GM21528 (cell line): ENCODE results near the gene POP5.

Experiments used
- ATAC-seq: cut with Tn5 transposase; IDR thresholded peaks from one replicate; pipeline ENCODE4 v1.9.1; 2021; ENCODE audit warnings: mild to moderate bottlenecking, moderate library complexity; ENCODE audit not compliant: unreplicated experiment, low FRiP score

Gene POP5

GRCh38 chr12:120590741-120591407, 9.7 kb upstream of the POP5 start:
- ATAC-seq = no peak

- ATAC-seq = no peak
Observed at GRCh38 chr12:120588948-120589930, 8.0 kb upstream of the POP5 start.

DNA sequence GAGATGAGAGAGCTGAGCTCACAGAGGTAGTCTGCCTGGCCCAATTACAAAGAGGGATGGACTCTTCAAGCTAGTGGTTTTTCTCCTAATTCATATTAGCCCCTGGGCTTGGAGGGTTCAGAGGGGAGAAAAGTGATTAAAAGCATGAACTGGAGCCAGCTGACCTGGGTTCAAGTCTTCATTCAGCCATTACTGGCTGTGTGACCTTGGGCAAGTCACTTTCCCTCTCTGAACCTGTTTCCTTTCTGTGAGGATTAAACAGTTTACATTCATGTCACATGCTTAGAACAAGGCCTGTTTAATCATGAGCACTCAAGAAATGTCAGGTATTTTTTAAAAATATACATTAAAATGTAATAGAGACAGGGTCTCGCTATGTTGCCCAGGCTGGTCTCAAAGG, 7.2 kb upstream of the POP5 start:
- ATAC-seq = no peak

DNA sequence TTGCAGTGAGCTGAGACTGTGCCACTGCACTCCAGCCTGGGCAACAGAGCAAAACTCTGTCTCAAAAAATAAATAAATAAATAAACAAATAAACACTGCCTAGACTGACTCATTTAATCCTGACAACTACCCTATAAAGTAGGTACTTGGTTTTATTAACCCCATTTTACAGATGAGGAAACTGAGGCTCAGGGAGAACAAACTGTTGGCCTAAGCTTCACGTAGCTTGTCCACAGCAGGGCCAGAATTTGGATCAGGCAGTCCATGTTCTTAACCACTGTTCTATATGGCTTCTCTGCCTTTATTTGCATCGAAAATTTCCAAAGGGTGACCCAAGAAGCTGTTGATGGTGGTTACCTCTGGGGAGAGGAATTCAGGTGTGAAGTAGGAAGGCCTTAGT, 5.7 kb upstream of the POP5 start:
- no peak for ATAC-seq

- ATAC-seq = no peak
Observed at GRCh38 chr12:120586206-120586605, 5.0 kb upstream of the POP5 start.

GRCh38 chr12:120584343-120585149, 3.3 kb upstream of the POP5 start:
- no peak for ATAC-seq

GRCh38 chr12:120583478-120584030, 2.4 kb upstream of the POP5 start:
- ATAC-seq = no peak

GRCh38 chr12:120581998-120582397, 796 bp upstream of the POP5 start:
- ATAC-seq = no peak

DNA sequence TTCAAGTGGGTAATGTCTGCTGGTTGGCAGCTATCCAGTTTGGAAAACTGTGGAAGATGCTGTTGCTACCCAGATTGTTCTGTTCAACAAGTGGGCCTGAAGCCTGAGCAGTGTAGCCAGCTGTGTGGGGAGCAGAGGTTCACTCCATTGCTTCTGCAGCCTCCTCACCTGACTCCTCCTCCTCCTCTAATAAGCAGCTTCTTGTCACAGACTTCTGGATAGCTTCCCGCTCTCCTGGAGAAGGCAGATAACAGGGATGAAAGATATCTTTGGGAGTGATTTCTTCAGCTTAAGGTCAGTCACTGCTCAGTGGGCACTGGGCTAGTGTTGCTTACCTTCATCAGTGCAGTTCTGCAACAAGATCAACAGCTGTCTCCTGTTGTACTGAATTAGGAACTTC, 2.0 kb downstream of the POP5 start:
- no peak for ATAC-seq

DNA sequence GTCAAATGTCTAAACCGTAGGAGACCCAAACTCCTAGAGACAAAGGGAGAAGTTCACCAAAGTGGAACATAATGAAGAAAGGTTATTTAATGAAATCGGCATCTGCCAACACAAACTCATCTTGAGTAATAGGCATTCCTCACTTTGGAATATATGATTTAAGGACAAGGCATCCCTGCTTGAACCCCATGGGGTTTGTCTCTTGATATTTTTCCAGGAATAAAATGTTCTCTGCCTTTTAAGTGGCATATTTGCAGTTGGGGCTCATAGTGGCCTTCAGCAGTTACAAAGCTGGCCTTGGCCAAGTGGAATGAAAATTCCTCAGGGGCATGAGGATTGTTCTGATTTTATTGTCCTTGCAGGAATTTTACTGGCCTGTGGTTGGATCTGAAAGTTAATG, 7.1 kb downstream of the POP5 start:
- ATAC-seq = no peak

DNA sequence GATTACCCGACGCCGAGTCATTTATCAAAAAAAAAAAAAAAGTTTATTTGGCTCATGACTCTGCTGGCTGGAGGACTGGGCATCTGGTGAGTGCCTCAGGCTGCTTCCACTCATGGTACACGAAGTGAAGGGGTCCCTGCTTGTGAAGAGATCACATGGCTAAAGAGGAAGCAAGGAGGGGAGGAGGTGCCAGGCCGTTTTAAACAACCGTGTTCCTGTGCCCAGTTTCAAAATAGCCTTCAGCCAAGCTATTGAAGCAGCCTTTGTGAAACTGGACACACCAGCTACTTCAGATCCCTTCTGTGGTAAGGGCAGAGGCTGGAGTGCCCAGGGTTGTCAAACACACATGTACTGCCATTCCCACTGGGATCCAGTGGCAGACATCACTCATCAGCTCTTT, 7.6 kb downstream of the POP5 start:
- ATAC-seq = no peak

DNA sequence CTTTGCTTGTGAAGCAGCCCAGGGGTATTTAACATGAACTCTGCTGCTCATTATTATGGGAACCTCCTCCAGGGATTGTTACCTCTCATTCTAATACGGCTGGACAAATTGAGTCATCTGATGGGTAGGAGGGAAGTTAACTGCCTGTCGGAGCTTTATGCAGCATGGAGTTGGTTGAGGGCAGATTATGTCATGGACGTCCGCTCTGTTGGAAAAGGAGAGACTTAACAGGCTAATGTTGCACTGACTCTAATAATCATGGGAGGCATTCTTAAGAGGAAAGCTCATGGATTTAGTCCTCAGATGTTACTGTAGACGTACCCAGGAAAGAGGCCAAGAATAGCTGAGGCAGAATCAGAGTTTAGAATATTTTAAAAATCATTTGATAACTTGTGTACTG, 9.9 kb downstream of the POP5 start:
- no peak for ATAC-seq

- no peak for ATAC-seq
Observed at GRCh38 chr12:120563495-120563894, 17.7 kb downstream of the POP5 start.

DNA sequence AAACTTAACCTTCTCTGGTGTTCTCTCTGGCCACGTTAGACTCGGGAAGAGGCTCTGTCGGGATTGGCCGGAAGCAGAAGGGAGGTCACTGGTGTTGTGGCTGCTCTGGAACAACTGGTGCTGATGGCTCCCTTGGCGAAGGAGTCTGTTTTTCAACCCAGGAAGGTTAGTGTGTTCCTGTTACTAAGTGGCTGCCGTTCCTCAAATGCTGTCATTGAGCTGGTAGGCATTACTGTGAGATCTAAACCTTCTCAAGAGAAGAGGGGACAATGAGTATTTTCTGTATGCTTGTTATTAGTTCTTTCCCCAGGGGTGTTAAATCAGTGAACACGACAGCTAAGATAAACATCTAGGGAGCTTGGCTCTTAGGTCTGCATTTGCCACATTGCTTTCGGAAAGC, 18.3 kb downstream of the POP5 start:
- ATAC-seq = no peak

GRCh38 chr12:120557589-120557988, 23.6 kb downstream of the POP5 start:
- no peak for ATAC-seq

DNA sequence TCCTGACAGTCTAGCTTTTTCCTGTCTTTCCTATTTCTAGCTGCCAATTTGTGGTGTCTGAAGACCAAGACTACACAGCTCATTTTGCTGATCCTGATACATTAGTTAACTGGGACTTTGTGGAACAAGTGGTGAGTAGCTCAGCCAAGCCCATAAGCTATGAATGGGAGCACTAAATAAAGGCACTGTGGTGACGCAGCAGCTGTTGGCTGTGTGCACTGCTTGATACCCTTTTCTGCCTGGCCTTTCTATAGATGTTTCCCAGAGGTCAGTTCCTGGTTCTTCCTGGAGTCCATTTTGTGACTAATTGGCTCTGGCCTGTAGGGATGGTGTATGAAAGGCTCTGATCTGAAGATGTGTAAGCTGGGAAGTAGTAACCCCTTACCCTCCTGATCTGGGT, 26.5 kb downstream of the POP5 start:
- ATAC-seq = no peak

GRCh38 chr12:120546050-120546386, 35.2 kb downstream of the POP5 start:
- no peak for ATAC-seq

- no peak for ATAC-seq
Observed at GRCh38 chr12:120544691-120545090, 36.5 kb downstream of the POP5 start.

DNA sequence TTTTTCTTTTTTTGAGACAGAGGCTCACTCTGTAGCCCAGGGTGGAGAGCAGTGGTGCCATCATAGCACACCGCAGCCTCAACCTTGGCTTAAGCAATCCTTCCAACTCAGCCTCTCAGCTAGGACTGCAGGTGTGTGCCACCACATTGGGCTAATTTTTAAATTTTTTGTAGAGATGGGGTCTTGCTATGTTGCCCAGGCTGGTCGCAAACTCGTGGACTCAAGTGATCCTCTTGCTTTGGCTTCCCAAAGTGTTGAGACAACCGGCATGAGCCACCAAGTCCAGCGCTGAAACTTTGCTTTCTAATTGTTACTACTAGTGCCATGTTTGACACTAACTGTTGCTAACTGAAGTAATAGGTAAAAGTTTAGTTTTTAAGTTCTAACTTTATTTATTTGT, 39.0 kb downstream of the POP5 start:
- no peak for ATAC-seq

DNA sequence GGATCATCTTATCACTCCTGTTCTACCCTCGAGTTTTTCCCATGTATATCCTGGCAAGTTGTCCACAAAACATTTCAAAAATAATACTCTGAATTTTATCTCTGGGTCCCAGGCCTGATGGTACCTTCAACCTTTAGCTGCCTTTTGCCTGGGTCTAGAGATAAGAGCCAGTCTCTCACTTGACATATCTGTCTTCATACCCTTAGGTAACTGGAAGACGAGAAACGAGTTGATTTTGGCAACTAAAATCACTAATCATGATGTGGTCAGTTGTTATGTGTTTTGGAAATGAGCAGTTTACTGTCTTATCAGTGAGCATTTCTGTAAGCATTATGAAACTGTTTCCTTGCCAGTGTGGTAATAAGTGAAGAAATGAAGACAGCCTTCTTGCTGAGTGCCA, 40.8 kb downstream of the POP5 start:
- ATAC-seq = no peak

- ATAC-seq = no peak
Observed at GRCh38 chr12:120539303-120539702, 41.9 kb downstream of the POP5 start.
